Neural progenitor cell (in vitro differentiated cells): ENCODE data around the gene ASMT. TPM values are rescaled to one million over a fixed set of nuclear protein-coding genes. Genes with fewer than 3 reads are reported as not detected.
"Not testable (repeated sequence)": the region's sequence is repeated elsewhere in the genome, so short reads cannot be mapped to it uniquely, and the experiment has no call there.

ENCODE experiments used
- DNase-seq: peaks from one replicate; pipeline ENCODE4 v3.0.0-alpha.2; 2016; ENCODE audit warnings: low spot score
- H2AFZ ChIP-seq: fragments of 200-600 bp; sonication (generic); replicated peaks from 2 replicates; pipeline ENCODE4 v1.6.1; 2016; ENCODE audit warnings: antibody characterized with exemption
- H3F3A ChIP-seq: fragments of 200-600 bp; sonication (generic); 2 replicates; pipeline ENCODE4 v1.6.1; 2016; ENCODE audit warnings: antibody characterized with exemption, low read depth
- H3K27ac ChIP-seq: fragments of 200-600 bp; sonication (generic); 2 replicates; pipeline ENCODE4 v1.5.1; 2016; ENCODE audit warnings: mild to moderate bottlenecking
- H3K27me3 ChIP-seq: fragments of 200-600 bp; sonication (generic); 2 replicates; pipeline ENCODE4 v1.6.1; 2016; ENCODE audit warnings: mild to moderate bottlenecking, moderate library complexity
- H3K36me3 ChIP-seq: fragments of 200-600 bp; sonication (generic); 2 replicates; pipeline ENCODE4 v1.5.1; 2016
- H3K4me1 ChIP-seq: fragments of 200-600 bp; sonication (generic); 2 replicates; pipeline ENCODE4 v1.6.1; 2016; ENCODE audit warnings: mixed run types
- H3K4me2 ChIP-seq: fragments of 200-600 bp; sonication (generic); 2 replicates; pipeline ENCODE4 v1.6.1; 2016
- H3K4me3 ChIP-seq: fragments of 200-600 bp; sonication (generic); 2 replicates; pipeline ENCODE4 v1.5.1; 2016
- H3K79me2 ChIP-seq: fragments of 200-600 bp; sonication (generic); 2 replicates; pipeline ENCODE4 v1.6.1; 2016; ENCODE audit warnings: low read depth
- H3K9ac ChIP-seq: fragments of 200-600 bp; sonication (generic); 2 replicates; pipeline ENCODE4 v1.6.1; 2016
- H3K9me3 ChIP-seq: fragments of 200-600 bp; sonication (generic); 2 replicates; pipeline ENCODE4 v1.5.1; 2016; ENCODE audit warnings: low read depth
- H4K20me1 ChIP-seq: fragments of 200-600 bp; sonication (generic); 2 replicates; pipeline ENCODE4 v1.6.1; 2016; ENCODE audit warnings: low read depth
- H3K27ac Mint-ChIP-seq: 3 replicates; pipeline ENCODE4 v1.8.0; 2021; ENCODE audit warnings: mixed read lengths
- H3K27me3 Mint-ChIP-seq: 2 replicates; pipeline ENCODE4 v1.8.0; 2022; ENCODE audit warnings: low read depth, mild to moderate bottlenecking, inconsistent platforms, moderate library complexity, mixed read lengths; ENCODE audit not compliant: insufficient read depth
- H3K36me3 Mint-ChIP-seq: 3 replicates; pipeline ENCODE4 v1.8.0; 2021; ENCODE audit warnings: mixed read lengths
- H3K4me1 Mint-ChIP-seq: 3 replicates; pipeline ENCODE4 v1.8.0; 2021; ENCODE audit warnings: mixed read lengths
- H3K4me3 Mint-ChIP-seq: 3 replicates; pipeline ENCODE4 v1.8.0; 2021; ENCODE audit warnings: mild to moderate bottlenecking, moderate library complexity, mixed read lengths
- H3K9me3 Mint-ChIP-seq: 3 replicates; pipeline ENCODE4 v1.8.0; 2020; ENCODE audit warnings: mixed read lengths
- EZH2 ChIP-seq: fragments of 200-600 bp; sonication (generic); IDR thresholded peaks from 2 replicates; pipeline ENCODE4 v1.6.1; 2017; ENCODE audit warnings: antibody characterized with exemption, mild to moderate bottlenecking, moderate library complexity
- EZH2phosphoT487 ChIP-seq: fragments of 200-600 bp; sonication (generic); IDR thresholded peaks from 2 replicates; pipeline ENCODE4 v1.6.1; 2017; ENCODE audit warnings: antibody characterized with exemption
- total RNA-seq: library from RNA; depleted of rRNA; stranded (reverse); fragments of >200 nt; gene quantifications from 2 replicates; pipeline ENCODE4 v1.2.3, GENCODE V29; 2015; ENCODE audit warnings: low replicate concordance
- TF ChIP-seq, protein P1 (sequence below): fragments of 200-600 bp; sonication (generic); IDR thresholded peaks from 2 replicates; pipeline ENCODE4 v1.5.1; 2017; ENCODE audit warnings: antibody characterized with exemption, mild to moderate bottlenecking

The ASMT gene
- total RNA-seq, 1 donor from 2014 or later = not detected

- TF ChIP-seq EZH2 (no peak), EZH2phosphoT487 (no peak)
- TF ChIP-seq, protein P1, sequence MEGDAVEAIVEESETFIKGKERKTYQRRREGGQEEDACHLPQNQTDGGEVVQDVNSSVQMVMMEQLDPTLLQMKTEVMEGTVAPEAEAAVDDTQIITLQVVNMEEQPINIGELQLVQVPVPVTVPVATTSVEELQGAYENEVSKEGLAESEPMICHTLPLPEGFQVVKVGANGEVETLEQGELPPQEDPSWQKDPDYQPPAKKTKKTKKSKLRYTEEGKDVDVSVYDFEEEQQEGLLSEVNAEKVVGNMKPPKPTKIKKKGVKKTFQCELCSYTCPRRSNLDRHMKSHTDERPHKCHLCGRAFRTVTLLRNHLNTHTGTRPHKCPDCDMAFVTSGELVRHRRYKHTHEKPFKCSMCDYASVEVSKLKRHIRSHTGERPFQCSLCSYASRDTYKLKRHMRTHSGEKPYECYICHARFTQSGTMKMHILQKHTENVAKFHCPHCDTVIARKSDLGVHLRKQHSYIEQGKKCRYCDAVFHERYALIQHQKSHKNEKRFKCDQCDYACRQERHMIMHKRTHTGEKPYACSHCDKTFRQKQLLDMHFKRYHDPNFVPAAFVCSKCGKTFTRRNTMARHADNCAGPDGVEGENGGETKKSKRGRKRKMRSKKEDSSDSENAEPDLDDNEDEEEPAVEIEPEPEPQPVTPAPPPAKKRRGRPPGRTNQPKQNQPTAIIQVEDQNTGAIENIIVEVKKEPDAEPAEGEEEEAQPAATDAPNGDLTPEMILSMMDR = peak; percentile 81
- H3K4me2 ChIP-seq = no peak overlapping the region
- H4K20me1 ChIP-seq = no peaks in the 10 kb centered on the region
- H3K9ac ChIP-seq = no peak overlapping the region
- Mint-ChIP-seq H3K27me3 (peaks cover 2% of the 10 kb centered on the region), H3K4me3 (no peak overlapping the region), H3K36me3 (no peaks in the 10 kb centered on the region), H3K4me1 (peaks cover 3% of the 10 kb centered on the region), H3K9me3 (peaks cover 6% of the 10 kb centered on the region), H3K27ac (no peak overlapping the region)
- no peak overlapping the region for H2AFZ ChIP-seq
- H3K36me3 ChIP-seq = no peaks in the 10 kb centered on the region
- H3K79me2 ChIP-seq = no peaks in the 10 kb centered on the region
- no peaks in the 10 kb centered on the region for H3K27me3 ChIP-seq
- no peaks in the 10 kb centered on the region for H3K9me3 ChIP-seq
- H3K4me3 ChIP-seq = no peak overlapping the region
- no peaks in the 10 kb centered on the region for H3F3A ChIP-seq
- H3K27ac ChIP-seq = no peak overlapping the region
- DNase-seq = peak; percentile 36
- no peaks in the 10 kb centered on the region for H3K4me1 ChIP-seq
Observed at GRCh38 chrX:1673337-1673736, 58.5 kb downstream of the ASMT start.

DNA sequence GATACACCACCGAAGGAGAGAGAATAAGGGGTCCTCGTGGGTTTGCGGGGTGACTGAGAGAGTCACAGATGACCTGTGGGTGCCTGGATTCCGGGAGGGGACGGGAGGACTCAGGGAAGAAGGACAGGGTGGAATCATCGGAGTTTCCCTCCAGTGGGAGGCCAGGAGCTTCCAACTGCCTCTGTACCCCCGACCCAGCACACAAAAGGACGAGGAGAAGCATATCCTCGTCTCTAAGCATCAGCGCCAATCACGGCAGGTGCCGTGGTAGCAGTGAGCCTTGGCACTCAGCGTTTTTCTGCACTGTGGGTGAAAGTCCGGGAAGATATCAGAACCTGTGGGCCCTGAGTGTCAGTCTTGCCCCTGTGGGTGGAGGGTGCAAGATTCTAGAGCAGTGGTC lies 62.0 kb downstream of the ASMT start:
- no peak overlapping the region for H2AFZ ChIP-seq
- no peaks in the 10 kb centered on the region for H3F3A ChIP-seq
- Mint-ChIP-seq H3K9me3 (peaks cover 4% of the 10 kb centered on the region), H3K4me1 (peaks cover 8% of the 10 kb centered on the region), H3K4me3 (no peak overlapping the region), H3K27me3 (peaks cover 4% of the 10 kb centered on the region), H3K27ac (no peak overlapping the region), H3K36me3 (no peaks in the 10 kb centered on the region)
- H3K9me3 ChIP-seq = no peaks in the 10 kb centered on the region
- no peaks in the 10 kb centered on the region for H3K4me1 ChIP-seq
- H3K36me3 ChIP-seq = no peaks in the 10 kb centered on the region
- no peaks in the 10 kb centered on the region for H3K27me3 ChIP-seq
- H4K20me1 ChIP-seq = no peaks in the 10 kb centered on the region
- DNase-seq = no peak
- H3K4me3 ChIP-seq = no peak overlapping the region
- no peaks in the 10 kb centered on the region for H3K79me2 ChIP-seq
- TF ChIP-seq EZH2 = no peak
- TF ChIP-seq, protein P1 = no peak
- H3K27ac ChIP-seq = no peak overlapping the region
- no peak overlapping the region for H3K9ac ChIP-seq
- H3K4me2 ChIP-seq = no peak overlapping the region

- Histone ChIP-seq H3K4me1 (no peaks in the 10 kb centered on the region), H3K27me3 (no peaks in the 10 kb centered on the region), H3K27ac (no peak overlapping the region), H3K4me3 (no peak overlapping the region), H2AFZ (peak overlapping the region; percentile 87), H3K9me3 (no peaks in the 10 kb centered on the region), H4K20me1 (no peaks in the 10 kb centered on the region), H3K36me3 (no peaks in the 10 kb centered on the region), H3K4me2 (peak overlapping the region; percentile 31), H3K9ac (no peak overlapping the region), H3K79me2 (no peaks in the 10 kb centered on the region), H3F3A (no peaks in the 10 kb centered on the region)
- Mint-ChIP-seq H3K4me1 (peaks cover 8% of the 10 kb centered on the region), H3K36me3 (no peaks in the 10 kb centered on the region), H3K27me3 (peaks cover 6% of the 10 kb centered on the region), H3K27ac (no peak overlapping the region), H3K9me3 (peaks cover 6% of the 10 kb centered on the region), H3K4me3 (no peak overlapping the region)
- DNase-seq = no peak
- TF ChIP-seq, protein P1 = no peak
- TF ChIP-seq EZH2 (no peak), EZH2phosphoT487 (no peak)
Observed at GRCh38 chrX:1679238-1679637, 64.4 kb downstream of the ASMT start.

DNA sequence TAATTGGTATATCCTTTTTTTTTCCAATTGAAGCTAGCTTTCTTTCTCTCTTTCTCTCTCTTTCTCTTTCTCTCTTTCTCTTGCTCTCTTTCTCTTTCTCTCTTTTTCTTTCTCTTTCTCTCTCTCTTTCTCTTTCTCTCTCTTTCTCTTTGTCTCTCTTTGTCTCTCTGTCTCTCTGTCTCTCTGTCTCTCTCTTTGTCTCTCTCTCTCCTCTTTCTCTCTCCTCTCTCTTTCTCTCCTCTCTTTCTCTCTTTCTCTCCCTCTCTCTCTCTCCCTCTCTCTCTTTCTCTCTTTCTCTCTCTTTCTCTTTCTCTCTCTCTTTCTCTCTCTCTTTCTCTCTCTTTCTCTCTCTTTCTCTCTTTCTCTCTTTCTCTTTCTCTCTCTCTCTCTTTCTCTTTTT lies 66.6 kb downstream of the ASMT start:
- Histone ChIP-seq H3F3A (peaks cover 5% of the 10 kb centered on the region), H3K4me3 (no peak overlapping the region), H3K27me3 (no peaks in the 10 kb centered on the region), H4K20me1 (no peaks in the 10 kb centered on the region), H3K9ac (no peak overlapping the region), H3K27ac (no peak overlapping the region), H3K36me3 (no peaks in the 10 kb centered on the region), H2AFZ (no peak overlapping the region), H3K9me3 (no peaks in the 10 kb centered on the region), H3K4me1 (no peaks in the 10 kb centered on the region), H3K79me2 (no peaks in the 10 kb centered on the region), H3K4me2 (no peak overlapping the region)
- Mint-ChIP-seq H3K36me3 (no peaks in the 10 kb centered on the region), H3K27ac (no peak overlapping the region), H3K27me3 (peaks cover 6% of the 10 kb centered on the region), H3K4me3 (no peak overlapping the region), H3K4me1 (peaks cover 13% of the 10 kb centered on the region), H3K9me3 (peaks cover 6% of the 10 kb centered on the region)
- no peak for TF ChIP-seq EZH2phosphoT487
- TF ChIP-seq, protein P1 = no peak
- no peak for TF ChIP-seq EZH2
- no peak for DNase-seq

DNA sequence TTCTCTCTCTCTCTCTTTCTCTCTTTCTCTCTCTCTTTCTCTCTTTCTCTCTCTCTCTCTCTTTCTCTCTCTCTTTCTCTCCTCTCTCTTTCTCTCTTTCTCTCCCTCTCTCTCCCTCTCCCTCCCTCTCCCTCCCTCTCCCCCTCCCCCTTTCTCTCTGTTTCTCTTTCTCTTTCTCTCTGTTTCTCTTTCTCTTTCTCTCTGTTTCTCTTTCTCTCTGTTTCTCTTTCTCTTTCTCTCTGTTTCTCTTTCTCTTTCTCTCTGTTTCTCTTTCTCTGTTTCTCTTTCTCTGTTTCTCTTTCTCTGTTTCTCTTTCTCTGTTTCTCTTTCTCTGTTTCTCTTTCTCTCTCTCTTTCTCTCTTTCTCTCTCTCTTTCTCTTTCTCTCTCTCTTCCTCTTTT lies 67.0 kb downstream of the ASMT start:
- not testable (repeated sequence) for H3K27me3 Mint-ChIP-seq, H4K20me1 ChIP-seq, H3K9me3 Mint-ChIP-seq, DNase-seq, H3K4me2 ChIP-seq, H3K27me3 ChIP-seq, H3K9ac ChIP-seq, H3K27ac ChIP-seq, H3K79me2 ChIP-seq, H3K27ac Mint-ChIP-seq, H2AFZ ChIP-seq, H3K36me3 ChIP-seq, H3K4me3 Mint-ChIP-seq, H3K36me3 Mint-ChIP-seq, H3K4me3 ChIP-seq, H3K4me1 ChIP-seq, H3K9me3 ChIP-seq, H3F3A ChIP-seq
- peaks cover 13% of the 10 kb centered on the region for H3K4me1 Mint-ChIP-seq
